ENCODE measurements around the gene CSMD2. TPM values are rescaled to one million over a fixed set of nuclear protein-coding genes. Genes with fewer than 3 reads are reported as not detected.

Gene CSMD2
- total and polyA plus RNA-seq, 2 of the 4 experiments (the other 2 are of a cell fraction) = under 0.01 to 0.36 TPM

- CTCF ChIA-PET = no interaction called here
These were observed 503.1 kb downstream of the CSMD2 start for GRCh38 chr1:33661811-33662454.

More at GRCh38 chr1:33661811-33662454, 503.1 kb downstream of the CSMD2 start:
- H3K4me2 ChIP-seq (ENCODE audit: low read depth, low read length) = no peak overlapping the region
- H3K23ac ChIP-seq (ENCODE audit: low read depth, low read length) = no peak overlapping the region
- no peak overlapping the region for H3K4me3 ChIP-seq (ENCODE audit: insufficient read depth, low read depth, low read length)
- H3K27me3 ChIP-seq (ENCODE audit: control insufficient read depth, insufficient read depth, low read length) = no peaks in the 10 kb centered on the region
- no peak overlapping the region for H3K27ac ChIP-seq (ENCODE audit: insufficient read depth, low read length)
- H3K4ac ChIP-seq (ENCODE audit: low read depth, low read length) = no peak overlapping the region
- H4K5ac ChIP-seq (ENCODE audit: low read depth, low read length) = no peak overlapping the region
- H3K14ac ChIP-seq (replicated peaks; ENCODE audit: low read depth, low read length) = no peak overlapping the region
- no peaks in the 10 kb centered on the region; the same call in 1 of the 2 replicates for H3K9me3 ChIP-seq (ENCODE audit: control insufficient read depth, insufficient read depth, low read length)
- H3K9ac ChIP-seq (ENCODE audit: low read depth, low read length) = no peak overlapping the region
- no peak overlapping the region for H3K56ac ChIP-seq (ENCODE audit: extremely low read depth, insufficient read depth, low read length)
- intact Hi-C loops (cut with micrococcal nuclease) (no loop called here), dilution Hi-C loops (cut with HindIII; ENCODE audit: low sequenced_read_pairs, unreplicated experiment) (no loop called here), in situ Hi-C loops (cut with MboI; ENCODE audit: low sequenced_read_pairs) (no loop called here)
- H2BK15ac ChIP-seq (ENCODE audit: low read depth, low read length) = no peak overlapping the region
- no peaks in the 10 kb centered on the region for H3K36me3 ChIP-seq (ENCODE audit: control insufficient read depth, insufficient read depth, low read length)
- DNase-seq = no peak
- no peak overlapping the region for H2BK5ac ChIP-seq (ENCODE audit: low read depth, low read length, poor library complexity, severe bottlenecking)
- H2AK5ac ChIP-seq (ENCODE audit: low read depth, low read length) = no peak overlapping the region
- no peak overlapping the region for H2AK9ac ChIP-seq (replicated peaks; ENCODE audit: low read depth, low read length, poor library complexity)
- no peak overlapping the region for H2BK20ac ChIP-seq (ENCODE audit: low read depth, low read length)
- no peaks in the 10 kb centered on the region for H3K79me1 ChIP-seq (ENCODE audit: low read depth in 1 of 2, low read length in 2 of 2)
- no peak overlapping the region for H4K8ac ChIP-seq (ENCODE audit: low read depth in 2 of 2, low read length in 2 of 2)
- no TSS peak for BruUV-seq (replicated peaks)
- H3K18ac ChIP-seq (ENCODE audit: low read depth, low read length) = no peak overlapping the region
- TF ChIP-seq SMC3 (IDR thresholded peaks at IDR 0.05; ENCODE audit: low read depth, low read length) = no peak
- no peak for TF ChIP-seq RAD21 (IDR thresholded peaks at IDR 0.05; ENCODE audit: low read length)
- no peak for TF ChIP-seq MAZ (IDR thresholded peaks at IDR 0.05; ENCODE audit: borderline replicate concordance, low read depth, low read length)
- TF ChIP-seq MXI1 (IDR thresholded peaks at IDR 0.05; ENCODE audit: borderline replicate concordance, low read depth, low read length) = no peak
- no peak for TF ChIP-seq MAFK (IDR thresholded peaks at IDR 0.05; ENCODE audit: low read depth, low read length)
- TF ChIP-seq, protein P1, sequence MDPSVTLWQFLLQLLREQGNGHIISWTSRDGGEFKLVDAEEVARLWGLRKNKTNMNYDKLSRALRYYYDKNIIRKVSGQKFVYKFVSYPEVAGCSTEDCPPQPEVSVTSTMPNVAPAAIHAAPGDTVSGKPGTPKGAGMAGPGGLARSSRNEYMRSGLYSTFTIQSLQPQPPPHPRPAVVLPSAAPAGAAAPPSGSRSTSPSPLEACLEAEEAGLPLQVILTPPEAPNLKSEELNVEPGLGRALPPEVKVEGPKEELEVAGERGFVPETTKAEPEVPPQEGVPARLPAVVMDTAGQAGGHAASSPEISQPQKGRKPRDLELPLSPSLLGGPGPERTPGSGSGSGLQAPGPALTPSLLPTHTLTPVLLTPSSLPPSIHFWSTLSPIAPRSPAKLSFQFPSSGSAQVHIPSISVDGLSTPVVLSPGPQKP (IDR thresholded peaks at IDR 0.05; ENCODE audit: borderline replicate concordance, low read depth, low read length) = no peak
- TF ChIP-seq BHLHE40 (IDR thresholded peaks at IDR 0.05; ENCODE audit: low read depth, low read length) = no peak
- no peak for TF ChIP-seq RCOR1 (IDR thresholded peaks at IDR 0.05; ENCODE audit: insufficient replicate concordance, low read length)
- no peak for TF ChIP-seq CTCF (conservative IDR thresholded peaks at IDR 0.05; ENCODE audit: low read depth, low read length)
- no peak for TF ChIP-seq CEBPB (IDR thresholded peaks at IDR 0.05; ENCODE audit: low read depth, low read length)
- TF ChIP-seq CHD1 (IDR thresholded peaks at IDR 0.05; ENCODE audit: low read depth, low read length) = no peak
- TF ChIP-seq NFE2L2 (IDR thresholded peaks at IDR 0.05; ENCODE audit: low read depth, low read length) = no peak
- no peak for TF ChIP-seq RFX5 (IDR thresholded peaks at IDR 0.05; ENCODE audit: low read depth, low read length)
- TF ChIP-seq POLR2A (IDR thresholded peaks at IDR 0.05; ENCODE audit: low read depth, low read length) = no peak
- TF ChIP-seq USF2 (IDR thresholded peaks at IDR 0.05; ENCODE audit: low read depth, low read length) = no peak
- no peak for TF ChIP-seq FOS (IDR thresholded peaks at IDR 0.05; ENCODE audit: low read depth, low read length)
- WGBS, 2 experiments (ENCODE audit: extremely low coverage in 2 of 2, insufficient read length in 1 of 2) = 83% methylated on average over 2 of the region's 6 CpGs; no CpG with 5 or more reads in 1 of the 2 experiments
- H2BK120ac ChIP-seq (ENCODE audit: low read depth, low read length) = no peak overlapping the region
- no peaks in the 10 kb centered on the region for H3K4me1 ChIP-seq (ENCODE audit: control insufficient read depth, insufficient read depth, low read length)
- POLR2A ChIA-PET (ENCODE audit: unreplicated experiment) = no interaction called here
- no peak overlapping the region for H2AFZ ChIP-seq (replicated peaks; ENCODE audit: low read length, poor library complexity)
- H4K91ac ChIP-seq (ENCODE audit: insufficient read depth, low read depth, low read length) = no peak overlapping the region
- H3K9me1 ChIP-seq (ENCODE audit: insufficient read depth, low read length) = no peaks in the 10 kb centered on the region
- H4K20me1 ChIP-seq (ENCODE audit: insufficient read depth, low read length) = no peaks in the 10 kb centered on the region
- no peak; the same call in 1 of the 2 replicates for ATAC-seq (ENCODE audit: low read depth)
